Measurements from ENCODE around the gene PSMG1.

PSMG1 gene

DNA sequence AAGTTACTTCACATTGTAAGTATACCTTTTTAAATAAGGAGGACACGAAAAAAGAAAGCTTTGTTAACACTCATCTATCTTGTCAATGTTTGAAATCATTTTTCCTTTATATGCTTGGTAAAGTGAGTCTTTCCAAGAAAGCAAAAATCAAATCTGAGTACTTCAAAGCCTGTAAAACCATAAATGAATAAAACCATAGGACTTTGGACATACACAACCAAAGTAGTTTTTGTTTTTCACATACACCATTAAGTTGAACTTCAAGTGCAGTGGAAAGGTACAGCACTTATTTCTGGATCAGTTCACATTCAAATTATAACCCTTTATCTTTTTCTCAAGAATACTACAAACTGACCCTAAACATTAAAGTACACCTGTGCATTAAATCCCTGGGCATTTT, 10.1 kb upstream of the PSMG1 start:
- no peak for DNase-seq (ENCODE audit: low read depth, low spot score)
- H3K4me3 ChIP-seq (ENCODE audit: low read length) = no peak overlapping the region

DNA sequence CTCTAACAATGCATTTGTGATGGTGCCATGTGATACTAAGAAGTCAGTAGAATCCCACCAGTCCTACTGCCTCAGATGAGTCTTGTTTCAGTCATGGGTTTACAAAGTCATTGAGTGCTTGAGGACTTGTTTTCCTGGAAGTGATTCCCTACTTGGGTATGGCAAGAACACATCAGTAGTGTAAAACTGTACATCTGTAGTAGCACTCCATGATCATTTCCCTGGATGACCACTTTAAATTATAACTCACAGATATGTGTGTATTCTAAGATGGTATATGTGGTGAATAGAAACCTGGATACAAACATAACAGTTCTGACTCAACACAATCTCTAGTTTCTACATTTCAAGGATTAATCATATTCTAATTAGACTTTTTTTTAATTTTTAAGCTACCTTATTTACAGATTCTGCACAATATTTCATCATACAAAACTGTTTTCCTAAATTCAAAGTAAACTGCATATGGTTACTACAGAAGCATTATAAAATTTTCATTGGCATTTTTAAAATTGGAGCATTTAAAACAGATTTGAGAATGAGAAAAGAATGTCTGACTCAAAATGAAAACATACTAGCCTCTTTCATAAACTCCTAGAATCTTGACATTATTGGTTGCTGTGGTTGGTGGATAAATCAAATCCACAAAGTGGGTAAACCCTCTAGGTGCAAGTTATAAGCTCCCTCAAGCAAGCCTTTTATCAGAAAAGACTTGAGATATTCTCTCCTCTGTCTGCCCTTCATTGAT, 6.8 kb upstream of the PSMG1 start:
- H3K4me3 ChIP-seq (ENCODE audit: low read length) = no peak overlapping the region
- DNase-seq (ENCODE audit: low read depth, low spot score) = no peak

DNA sequence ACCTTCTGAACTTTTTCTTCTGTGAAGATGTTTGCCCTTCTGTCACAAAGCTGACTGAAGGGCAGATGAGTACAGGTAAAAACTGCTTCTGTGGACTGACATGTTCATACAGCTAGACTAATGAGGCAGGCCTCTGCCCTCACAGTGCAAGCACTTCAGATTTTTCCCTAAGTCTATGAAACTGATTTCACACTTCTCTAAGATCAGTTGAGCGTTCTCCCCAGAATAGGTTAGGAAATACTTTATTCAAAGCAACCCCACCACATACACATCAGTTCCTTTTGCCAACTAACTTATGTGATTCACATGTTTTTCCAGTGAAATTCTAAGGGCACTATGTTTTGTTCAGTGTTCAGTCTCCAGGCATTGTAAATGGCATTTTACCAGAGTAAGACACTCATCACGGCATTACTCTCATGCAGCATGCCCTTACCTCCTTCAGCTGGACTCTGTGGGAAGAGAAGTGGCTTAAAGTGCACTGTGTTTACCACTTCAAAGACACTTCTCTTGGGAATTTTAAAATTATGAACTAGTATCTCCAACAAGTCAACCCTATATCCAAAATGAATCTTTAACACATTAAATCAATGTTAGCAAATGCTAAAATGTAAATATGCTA, 5.4 kb upstream of the PSMG1 start:
- DNase-seq (ENCODE audit: low read depth, low spot score) = no peak
- H3K4me3 ChIP-seq (ENCODE audit: low read length) = no peak overlapping the region

DNA sequence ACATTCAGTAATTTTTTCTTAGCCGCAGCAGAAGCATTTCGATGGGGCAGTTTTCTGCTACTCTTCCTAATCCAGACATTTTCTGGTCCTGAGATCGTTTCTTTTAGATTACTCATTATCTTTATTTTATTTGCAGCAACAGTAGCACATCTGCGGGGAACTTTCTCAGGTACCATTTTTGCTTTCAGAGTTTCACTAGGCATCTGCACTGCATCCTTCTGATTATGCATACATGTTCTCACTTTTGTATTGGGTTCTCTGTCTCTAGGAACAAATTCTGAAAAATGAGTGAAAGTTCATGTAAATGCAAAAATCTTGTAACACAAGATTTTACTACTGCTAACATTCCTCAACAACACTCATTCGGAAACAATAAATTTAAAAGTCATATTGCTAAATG, 3.9 kb upstream of the PSMG1 start:
- no peak for DNase-seq (ENCODE audit: low read depth, low spot score)
- H3K4me3 ChIP-seq (ENCODE audit: low read length) = no peak overlapping the region

DNA sequence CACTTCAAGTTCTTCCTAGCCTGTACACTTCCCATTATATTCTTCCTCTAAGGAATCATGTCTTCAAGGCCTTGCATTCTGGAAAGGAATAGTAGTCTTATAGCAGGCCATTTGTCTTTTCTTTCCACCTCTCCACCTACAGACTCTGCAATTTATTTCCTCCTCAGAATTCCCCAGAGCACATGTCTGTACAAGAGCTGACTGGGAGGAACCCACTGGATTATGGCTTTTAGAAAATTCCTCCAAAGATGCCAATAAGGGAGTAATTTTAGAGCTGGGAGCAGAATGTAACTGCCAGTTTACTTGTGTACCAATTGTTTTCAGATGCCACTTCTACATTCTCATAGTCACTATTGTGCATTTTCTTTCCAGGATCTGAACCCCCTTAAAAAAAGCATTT, 3.4 kb upstream of the PSMG1 start:
- DNase-seq (ENCODE audit: low read depth, low spot score) = no peak
- no peak overlapping the region for H3K4me3 ChIP-seq (ENCODE audit: low read length)

DNA sequence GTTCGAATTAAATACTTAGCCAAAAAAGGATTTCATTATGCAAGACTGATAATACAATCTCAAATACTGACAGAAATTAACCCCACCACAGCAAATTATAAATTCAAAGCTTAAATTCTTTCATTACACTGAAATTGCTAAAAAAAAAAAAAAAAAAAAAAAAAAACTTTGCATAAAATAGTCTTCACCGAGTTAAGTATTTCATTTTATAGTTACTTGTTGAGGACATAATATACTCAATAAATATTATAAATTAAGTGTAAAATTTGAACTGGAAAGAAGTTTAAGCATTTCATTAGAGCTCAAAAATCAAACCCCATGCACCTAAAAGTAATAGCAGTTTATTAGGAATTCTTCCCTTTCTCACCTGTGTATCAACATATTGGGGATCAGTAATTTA, 1.9 kb upstream of the PSMG1 start:
- no peak overlapping the region for H3K4me3 ChIP-seq (ENCODE audit: low read length)
- no peak for DNase-seq (ENCODE audit: low read depth, low spot score)

DNA sequence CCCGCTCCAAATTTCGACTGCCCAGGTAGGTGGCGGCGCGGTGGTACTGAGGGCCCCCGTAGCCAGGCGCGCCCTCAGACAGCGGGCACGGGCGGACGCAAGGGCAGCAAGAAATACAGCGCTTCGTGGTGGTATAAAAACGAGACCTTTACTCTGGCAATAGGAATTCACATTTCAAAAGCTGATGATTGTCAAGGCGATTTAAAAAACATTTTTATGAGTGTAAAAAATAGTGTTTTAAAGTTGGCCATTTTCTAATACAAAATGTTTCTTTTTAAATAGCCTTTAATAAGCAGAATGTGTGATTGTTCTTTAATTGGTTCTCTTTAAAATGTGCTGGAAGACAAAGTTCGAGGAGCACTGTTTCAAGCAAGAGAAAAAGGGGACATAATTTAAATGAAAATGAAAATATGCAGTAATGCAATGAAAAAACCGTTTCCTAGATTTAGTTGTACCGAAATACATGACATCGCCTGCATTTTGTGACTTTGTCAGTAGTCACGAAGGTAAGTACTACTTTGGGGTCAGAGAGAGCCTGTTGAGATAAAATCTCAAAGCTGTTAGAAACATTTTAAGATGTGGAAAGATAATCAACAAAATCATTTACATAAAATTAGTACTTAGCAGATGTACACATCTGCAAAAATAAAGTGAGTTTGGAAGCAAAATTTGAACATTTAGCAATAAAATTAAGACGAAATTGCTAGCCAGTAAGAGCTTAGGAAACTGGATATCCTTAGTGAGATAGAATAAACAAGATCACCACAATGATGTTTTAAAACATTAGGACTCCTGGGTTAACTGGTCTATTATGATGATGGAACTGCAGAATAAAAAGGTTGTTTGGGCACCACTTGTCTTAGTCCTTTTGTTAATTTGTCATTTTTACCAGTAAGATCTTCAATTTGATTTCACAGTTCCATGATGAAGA, 1.1 kb upstream of the PSMG1 start:
- peak; percentile 17 for DNase-seq (ENCODE audit: low read depth, low spot score)
- H3K4me3 ChIP-seq (ENCODE audit: low read length) = peak overlapping the region; percentile 85

DNA sequence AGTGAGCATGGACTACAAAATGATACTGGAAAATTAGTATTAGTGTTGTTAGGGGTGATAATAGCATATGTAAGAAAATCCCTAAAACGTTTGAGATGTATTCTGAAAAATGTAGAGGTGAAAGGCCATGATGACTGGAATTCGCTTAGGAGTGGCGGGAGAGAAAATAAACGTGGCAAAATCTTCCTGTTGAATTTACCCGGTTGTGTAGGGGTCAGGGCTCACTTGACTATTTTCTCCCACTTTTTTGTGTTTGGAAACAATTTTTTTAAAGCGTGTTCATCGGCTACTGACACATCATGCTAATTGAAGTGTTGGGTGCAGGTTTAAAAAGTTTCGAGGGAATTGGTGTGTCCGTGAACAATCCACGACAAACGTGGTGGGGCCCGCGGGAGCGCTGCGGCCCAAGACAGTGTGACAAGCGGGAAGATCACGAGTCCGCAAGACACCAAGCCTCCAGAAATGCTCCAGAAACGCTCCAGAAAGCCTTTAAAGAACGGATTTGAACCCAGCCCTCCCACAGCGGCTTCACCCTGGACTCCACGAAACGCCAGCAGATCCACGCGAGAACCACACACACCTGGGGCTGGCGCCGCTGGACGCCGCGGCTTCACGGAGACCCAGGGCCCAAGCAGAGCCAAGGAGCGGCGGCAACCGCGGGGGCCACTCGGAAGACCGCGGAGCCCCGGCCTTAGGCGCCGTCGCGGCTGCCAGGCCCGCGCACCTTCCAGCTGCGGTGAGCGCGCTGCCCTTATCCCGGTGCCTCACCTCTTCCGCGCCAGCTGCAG, 573 bp downstream of the PSMG1 start:
- no peak for DNase-seq (ENCODE audit: low read depth, low spot score)
- peak overlapping the region; percentile 85 for H3K4me3 ChIP-seq (ENCODE audit: low read length)

DNA sequence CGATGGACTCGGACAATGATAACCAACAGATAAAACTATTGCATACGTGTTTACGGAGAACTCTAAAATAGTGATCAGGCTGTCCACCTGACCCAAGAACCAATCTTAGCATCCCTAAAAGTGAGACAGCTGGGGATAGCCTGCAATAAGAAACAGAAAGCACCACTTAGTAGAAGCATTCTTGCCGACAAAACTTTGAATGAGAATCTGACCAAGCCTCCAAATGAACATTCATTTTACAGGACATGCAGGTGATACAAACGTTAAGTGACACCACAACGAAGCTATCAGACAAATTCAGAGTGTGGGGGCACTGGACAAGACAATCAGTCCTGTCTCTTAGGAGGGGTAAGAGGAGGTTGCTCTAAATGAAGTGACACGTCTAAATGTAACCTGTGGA, 1.2 kb downstream of the PSMG1 start:
- H3K4me3 ChIP-seq (ENCODE audit: low read length) = peak overlapping the region; percentile 85
- DNase-seq (ENCODE audit: low read depth, low spot score) = no peak

DNA sequence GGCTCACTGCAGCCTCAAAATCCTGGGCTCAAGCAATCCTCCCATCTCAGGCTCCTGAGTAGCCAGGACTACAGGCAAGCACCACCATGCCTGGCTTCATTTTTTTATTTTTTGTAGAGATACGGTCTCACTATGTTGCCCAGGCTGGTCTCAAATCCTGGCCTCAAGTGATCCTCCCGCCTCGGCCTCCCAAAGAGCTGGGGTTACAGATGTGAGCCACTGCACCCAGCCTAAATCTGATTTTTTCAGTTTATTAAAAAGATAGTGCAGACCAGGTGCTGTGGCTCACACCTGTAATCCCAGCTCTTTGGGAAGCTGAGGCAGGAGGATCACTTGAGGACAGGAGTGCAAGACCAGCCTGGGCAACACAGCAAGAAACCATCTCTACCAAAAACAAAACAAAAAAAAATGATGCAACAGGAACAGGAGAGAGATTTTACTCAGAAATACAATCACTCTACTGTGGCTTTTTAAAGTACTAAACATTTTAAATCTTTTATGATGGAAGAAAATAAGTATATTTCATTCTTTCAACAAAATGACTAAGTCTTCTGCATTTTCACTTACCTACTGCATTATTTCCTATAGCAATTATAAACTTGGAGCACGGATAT, 1.9 kb downstream of the PSMG1 start:
- no peak overlapping the region for H3K4me3 ChIP-seq (ENCODE audit: low read length)
- DNase-seq (ENCODE audit: low read depth, low spot score) = no peak

DNA sequence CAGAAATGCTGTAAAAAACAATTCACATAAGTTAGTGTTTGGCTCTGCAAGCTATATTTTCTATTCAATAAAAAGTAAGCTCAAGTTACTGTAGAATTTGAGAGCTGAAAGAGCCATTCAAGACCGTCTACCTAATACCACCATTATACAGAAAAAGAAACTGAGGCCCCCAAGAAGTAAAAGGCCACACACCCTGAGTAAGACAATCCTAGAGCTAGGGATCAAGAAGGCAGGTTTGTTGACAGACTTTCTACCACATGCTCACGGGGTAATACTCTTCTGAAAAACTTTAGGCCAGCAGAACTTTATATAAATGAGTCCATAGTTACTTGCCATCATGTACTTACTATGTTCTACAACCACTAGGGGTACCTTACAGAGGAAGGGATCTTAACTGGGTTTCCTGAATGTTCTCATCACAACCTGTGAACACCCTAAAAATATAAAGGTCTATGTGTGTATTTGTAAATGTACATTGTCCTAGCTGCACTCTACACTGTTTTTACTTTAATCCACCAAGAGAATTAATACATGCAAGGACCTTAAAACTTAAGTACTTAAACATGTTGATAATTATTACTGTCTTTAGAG, 2.7 kb downstream of the PSMG1 start:
- no peak overlapping the region for H3K4me3 ChIP-seq (ENCODE audit: low read length)
- DNase-seq (ENCODE audit: low read depth, low spot score) = peak; percentile 34

DNA sequence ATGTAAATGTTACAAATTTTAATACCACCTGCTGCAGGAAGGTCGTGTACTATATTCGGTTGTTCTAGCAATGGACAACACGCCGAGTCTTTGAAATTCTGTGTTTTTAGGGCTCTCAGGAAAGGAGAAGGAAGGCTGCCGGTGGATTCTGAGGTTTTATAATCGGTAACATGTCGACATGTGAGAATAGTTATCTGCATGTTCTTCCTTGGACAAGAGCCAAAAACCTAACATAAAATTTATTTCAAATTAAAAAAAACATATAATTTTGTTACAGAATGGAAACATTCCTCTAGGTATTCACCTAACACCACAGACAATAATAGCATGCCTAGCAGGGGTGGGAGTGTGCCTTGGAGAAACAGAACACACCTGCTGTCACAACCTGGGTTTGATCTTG, 4.8 kb downstream of the PSMG1 start:
- H3K4me3 ChIP-seq (ENCODE audit: low read length) = no peak overlapping the region
- DNase-seq (ENCODE audit: low read depth, low spot score) = no peak

DNA sequence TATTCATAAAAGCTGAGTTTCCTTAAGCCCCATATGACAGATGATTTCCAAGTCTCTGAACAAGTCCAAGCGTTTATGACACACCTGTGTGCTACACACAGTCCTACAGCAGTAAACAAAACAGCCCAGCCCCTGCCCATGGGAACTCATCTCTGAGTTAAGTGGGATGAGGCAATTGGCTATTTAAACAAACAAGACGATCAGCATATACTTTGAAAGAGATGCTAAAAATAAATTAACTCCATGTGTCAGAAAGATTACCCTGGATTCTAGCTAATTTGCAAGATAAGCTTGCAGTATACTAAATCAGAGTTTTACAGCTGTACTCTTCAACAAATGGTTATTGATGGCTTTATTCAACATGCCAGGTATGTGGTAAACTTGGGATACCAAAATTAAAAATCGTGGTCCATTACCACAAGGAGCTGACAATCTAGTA, 7.0 kb downstream of the PSMG1 start:
- no peak for DNase-seq (ENCODE audit: low read depth, low spot score)
- H3K4me3 ChIP-seq (ENCODE audit: low read length) = no peak overlapping the region

DNA sequence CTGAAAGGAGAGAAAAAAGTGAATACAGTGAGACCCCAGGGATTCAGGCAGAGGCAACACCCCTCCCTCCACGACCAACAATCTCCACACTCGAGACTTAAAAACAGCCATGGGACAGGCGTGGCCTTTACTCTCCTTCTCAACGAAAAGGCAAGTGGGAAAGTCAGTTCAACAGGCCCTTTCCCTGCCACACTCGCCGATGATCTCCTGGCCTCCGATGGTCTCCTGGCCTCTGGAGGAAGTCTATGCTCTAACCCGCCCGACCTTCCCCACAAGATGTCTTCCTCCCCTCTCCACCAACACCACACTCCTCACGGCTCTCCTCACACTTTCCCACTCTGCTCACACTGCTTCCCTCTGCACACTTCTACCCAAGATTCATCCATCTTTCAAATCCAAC, 7.6 kb downstream of the PSMG1 start:
- H3K4me3 ChIP-seq (ENCODE audit: low read length) = no peak overlapping the region
- DNase-seq (ENCODE audit: low read depth, low spot score) = no peak

DNA sequence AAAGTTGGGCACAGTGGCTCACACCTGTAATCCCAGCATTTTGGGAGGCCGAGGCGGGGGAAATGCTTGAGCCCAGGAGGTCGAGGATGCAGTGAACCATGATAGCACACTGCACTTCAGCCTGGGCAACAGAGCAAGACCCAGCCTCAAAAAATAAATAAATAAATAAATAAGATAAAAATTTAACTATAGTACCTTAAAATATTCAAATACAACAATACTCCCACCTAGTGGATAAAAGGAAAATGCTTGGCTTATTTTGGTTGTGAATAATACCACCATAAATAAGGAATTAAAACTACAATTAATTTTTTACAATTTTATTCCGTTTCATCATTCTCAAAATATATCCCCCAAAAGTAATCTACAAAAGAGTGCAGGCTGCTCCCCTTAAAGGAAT, 8.1 kb downstream of the PSMG1 start:
- DNase-seq (ENCODE audit: low read depth, low spot score) = no peak
- no peak overlapping the region for H3K4me3 ChIP-seq (ENCODE audit: low read length)

DNA sequence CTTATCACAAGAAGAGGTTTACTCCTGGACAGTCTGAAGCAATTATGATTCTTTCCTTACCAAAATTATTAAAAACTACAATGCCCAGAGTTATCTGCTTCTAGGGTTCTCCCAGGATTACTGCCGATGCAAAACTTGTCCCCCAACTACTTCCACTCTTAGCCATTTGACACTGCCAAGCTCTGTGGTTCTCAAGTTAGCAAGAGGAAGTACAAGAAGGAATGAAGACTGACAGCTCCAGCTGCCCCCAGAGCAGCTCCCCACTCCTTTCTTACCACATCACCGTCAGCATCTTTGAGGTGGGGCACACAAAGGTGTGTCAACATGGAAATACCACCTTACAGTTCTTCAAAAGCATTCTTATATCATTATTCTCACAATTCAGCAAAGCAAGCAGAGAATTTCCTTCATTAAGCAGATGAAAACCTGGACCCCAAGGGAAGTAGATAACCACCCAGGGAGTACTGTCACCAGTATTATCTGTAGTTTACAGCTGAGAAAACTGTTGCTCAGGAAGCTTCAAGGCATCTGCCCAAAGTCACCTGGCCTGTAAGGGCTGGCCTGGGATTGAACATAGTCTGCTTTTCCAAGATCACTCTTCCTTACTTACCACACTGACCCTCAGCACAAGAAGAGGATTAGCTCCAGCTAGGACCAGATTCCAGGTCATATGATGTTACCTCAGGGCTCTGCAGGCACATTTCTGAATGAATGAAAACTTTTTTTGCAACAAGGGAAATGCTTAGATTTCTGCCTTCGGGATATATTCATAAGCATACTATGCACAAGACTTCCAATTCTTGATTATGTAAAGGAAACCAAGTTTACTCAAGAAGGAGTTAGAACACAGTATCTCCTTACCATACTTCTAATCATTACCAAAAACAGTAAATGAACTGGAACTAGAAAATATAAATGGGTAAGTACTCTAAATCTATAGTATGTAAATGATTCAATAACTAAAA, 9.3 kb downstream of the PSMG1 start:
- DNase-seq (ENCODE audit: low read depth, low spot score) = no peak
- no peak overlapping the region for H3K4me3 ChIP-seq (ENCODE audit: low read length)

DNA sequence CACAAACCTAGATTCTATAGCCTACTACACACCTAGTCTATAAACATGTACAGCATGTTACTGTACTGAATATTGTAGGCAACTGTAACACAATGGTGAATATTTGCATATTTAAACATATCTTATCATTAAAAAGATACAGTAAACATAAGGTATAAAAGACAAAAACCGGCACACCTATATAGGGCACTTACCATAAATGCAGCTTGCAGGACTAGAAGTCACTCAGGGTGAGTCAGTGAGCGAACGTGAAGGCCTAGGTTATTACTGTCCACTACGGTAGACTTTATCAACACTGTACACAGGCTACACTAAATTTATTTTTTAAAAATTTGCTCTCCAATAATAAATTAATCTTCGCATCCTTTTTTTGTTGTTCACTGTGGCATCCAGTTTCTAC, 13.3 kb downstream of the PSMG1 start:
- DNase-seq (ENCODE audit: low read depth, low spot score) = no peak
- H3K4me3 ChIP-seq (ENCODE audit: low read length) = no peak overlapping the region
